ENCODE results near the gene DSE. TPM values are rescaled to one million over a fixed set of nuclear protein-coding genes. Genes with fewer than 3 reads are reported as not detected.

The DSE gene
- total RNA-seq, 1 donor from 2014 or later = 23.4 TPM

DNA sequence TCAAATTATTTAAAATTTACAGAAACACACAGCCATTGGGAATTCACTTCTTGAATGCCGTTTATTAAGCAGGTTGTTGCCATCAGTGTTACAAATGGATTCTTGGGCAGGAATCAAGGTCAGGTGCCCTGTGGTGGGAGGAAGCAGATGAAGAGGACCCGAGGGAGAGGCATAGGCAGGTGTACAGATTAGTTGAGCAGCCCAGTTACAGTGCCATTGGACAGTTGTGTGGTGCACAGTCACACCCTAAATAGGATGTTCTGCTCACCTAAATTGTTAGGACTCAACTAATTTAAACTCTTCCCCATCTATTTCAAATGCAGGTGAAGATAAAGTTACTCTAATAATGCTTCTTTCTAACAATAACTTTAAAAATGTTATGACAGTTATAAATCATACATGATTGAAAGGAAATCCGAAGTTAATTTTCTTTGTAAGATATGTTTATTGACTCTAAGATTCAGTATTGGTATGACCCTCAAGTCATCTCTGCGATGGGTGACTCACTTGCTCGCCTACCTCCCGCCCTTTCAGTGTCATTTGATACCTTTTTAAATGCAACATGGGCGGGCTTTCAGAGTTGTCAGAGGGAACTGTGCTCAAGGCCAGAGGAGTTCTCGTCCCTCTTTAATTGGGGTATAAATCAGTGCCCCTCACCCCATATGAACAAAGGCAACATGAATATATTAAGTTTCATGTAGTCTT is 35.1 kb downstream of the DSE start:
- no peak for ATAC-seq (ENCODE audit: low read depth)
- Mint-ChIP-seq H3K36me3 (ENCODE audit: low read depth) (peaks cover 2% of the 10 kb centered on the region), H3K4me3 (peak overlapping the region; percentile 67), H3K4me1 (peaks cover 66% of the 10 kb centered on the region), H3K27me3 (no peaks in the 10 kb centered on the region), H3K9me3 (no peaks in the 10 kb centered on the region), H3K27ac (peak overlapping the region; percentile 92)
- intact Hi-C loops (cut with micrococcal nuclease) = loop anchor here (1.0 to 10.0 kb wide), 6 partner anchors 10 to 391 kb away; partner anchors contain the start of gene DSE
- ChIA-PET POLR2A (interaction anchor here (0.6 to 1.5 kb wide), 3 partner anchors 11 to 57 kb away, joined by 3 to 5 read pairs (median 4); no protein-coding TSS in a partner anchor), CTCF (interaction anchor here (1.4 kb wide), 1 partner anchor 118 kb away, joined by 5 read pairs; no protein-coding TSS in a partner anchor)
- TF ChIP-seq, protein P1, sequence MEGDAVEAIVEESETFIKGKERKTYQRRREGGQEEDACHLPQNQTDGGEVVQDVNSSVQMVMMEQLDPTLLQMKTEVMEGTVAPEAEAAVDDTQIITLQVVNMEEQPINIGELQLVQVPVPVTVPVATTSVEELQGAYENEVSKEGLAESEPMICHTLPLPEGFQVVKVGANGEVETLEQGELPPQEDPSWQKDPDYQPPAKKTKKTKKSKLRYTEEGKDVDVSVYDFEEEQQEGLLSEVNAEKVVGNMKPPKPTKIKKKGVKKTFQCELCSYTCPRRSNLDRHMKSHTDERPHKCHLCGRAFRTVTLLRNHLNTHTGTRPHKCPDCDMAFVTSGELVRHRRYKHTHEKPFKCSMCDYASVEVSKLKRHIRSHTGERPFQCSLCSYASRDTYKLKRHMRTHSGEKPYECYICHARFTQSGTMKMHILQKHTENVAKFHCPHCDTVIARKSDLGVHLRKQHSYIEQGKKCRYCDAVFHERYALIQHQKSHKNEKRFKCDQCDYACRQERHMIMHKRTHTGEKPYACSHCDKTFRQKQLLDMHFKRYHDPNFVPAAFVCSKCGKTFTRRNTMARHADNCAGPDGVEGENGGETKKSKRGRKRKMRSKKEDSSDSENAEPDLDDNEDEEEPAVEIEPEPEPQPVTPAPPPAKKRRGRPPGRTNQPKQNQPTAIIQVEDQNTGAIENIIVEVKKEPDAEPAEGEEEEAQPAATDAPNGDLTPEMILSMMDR (IDR thresholded peaks at IDR 0.05) = no peak
- no peak for DNase-seq

DNA sequence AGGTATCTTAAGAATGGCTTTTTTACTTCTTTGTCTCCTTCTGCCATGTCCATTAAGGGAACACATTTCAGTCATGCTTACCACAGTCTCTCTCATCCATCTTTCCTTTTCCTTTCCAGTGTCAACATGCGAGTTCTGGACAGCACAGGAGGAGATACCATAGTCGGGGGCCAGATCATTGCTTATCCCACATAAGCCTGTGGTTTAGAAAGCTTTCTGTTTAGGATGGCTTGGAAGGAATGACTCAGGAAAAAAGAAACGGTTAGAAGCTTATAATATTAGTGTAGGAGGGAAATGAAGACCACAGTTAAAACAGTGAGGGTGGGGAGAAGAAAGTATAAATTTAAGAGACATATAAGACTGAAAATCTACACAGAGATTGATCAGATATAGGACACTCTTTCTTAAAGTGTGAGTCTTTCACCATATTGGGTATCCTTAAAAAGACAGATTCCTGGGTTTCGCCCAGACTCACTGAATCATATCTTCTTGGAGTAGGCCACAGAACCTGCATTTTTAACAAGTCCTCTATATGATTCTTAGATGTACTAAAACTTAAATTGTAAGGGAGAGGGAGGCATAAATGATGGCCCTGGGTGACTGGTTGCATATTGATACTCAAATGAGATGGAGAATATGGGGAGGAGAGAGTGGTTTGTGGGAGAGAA is 36.1 kb downstream of the DSE start:
- DNase-seq = no peak
- no peaks in the 10 kb centered on the region for H3K27me3 Mint-ChIP-seq
- CTCF ChIA-PET = no interaction called here

DNA sequence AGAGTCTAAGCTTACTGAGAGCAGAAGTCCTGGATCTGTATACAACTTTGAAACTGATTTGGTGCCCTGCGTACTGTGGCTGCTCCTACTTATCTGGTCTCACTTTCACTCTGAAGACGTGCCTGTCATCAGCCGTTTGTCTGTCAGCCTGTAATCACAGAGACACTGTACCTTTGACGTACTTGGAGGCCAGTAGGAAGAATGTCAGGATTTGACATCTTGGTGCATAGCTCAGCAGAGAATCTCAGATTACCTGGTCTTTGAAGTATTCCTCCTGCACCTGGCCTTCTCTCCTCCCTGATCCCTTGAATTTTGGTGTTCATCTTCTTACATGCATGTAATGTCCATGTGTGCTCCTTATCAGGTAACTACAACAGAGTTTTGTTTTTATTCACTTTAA is 37.7 kb downstream of the DSE start:
- Mint-ChIP-seq H3K27me3 (no peaks in the 10 kb centered on the region), H3K9me3 (no peaks in the 10 kb centered on the region), H3K27ac (peak overlapping the region; percentile 18), H3K4me1 (peaks cover 85% of the 10 kb centered on the region), H3K36me3 (ENCODE audit: low read depth) (peaks cover 2% of the 10 kb centered on the region), H3K4me3 (no peak overlapping the region)
- TF ChIP-seq, protein P1 (IDR thresholded peaks at IDR 0.05) = no peak
- intact Hi-C loops (cut with micrococcal nuclease) = loop anchor here (5.0 to 10.0 kb wide), 2 partner anchors 34 to 394 kb away; no protein-coding TSS in a partner anchor
- POLR2A ChIA-PET = interaction anchor here (1.2 to 1.3 kb wide), 2 partner anchors 12 to 129 kb away, joined by 3 to 4 read pairs; partner anchors contain the start of gene TSPYL1
- no peak for ATAC-seq (ENCODE audit: low read depth)
- CTCF ChIA-PET = interaction anchor here (0.7 kb wide), 1 partner anchor 121 kb away, joined by 3 read pairs; no protein-coding TSS in a partner anchor
- no peak for DNase-seq

More for the DNA sequence above, 36.1 kb downstream of the DSE start:
- H3K4me1 Mint-ChIP-seq = peaks cover 76% of the 10 kb centered on the region
- H3K27ac Mint-ChIP-seq = peak overlapping the region; percentile 92
- POLR2A ChIA-PET = no interaction called here
- no peaks in the 10 kb centered on the region for H3K9me3 Mint-ChIP-seq
- no peak for ATAC-seq (ENCODE audit: low read depth)
- intact Hi-C loops (cut with micrococcal nuclease) = loop anchor here (5.0 to 10.0 kb wide), 2 partner anchors 35 to 392 kb away; no protein-coding TSS in a partner anchor
- no peak overlapping the region for H3K4me3 Mint-ChIP-seq
- TF ChIP-seq, protein P1 (IDR thresholded peaks at IDR 0.05) = no peak
- H3K36me3 Mint-ChIP-seq (ENCODE audit: low read depth) = peaks cover 2% of the 10 kb centered on the region

DNA sequence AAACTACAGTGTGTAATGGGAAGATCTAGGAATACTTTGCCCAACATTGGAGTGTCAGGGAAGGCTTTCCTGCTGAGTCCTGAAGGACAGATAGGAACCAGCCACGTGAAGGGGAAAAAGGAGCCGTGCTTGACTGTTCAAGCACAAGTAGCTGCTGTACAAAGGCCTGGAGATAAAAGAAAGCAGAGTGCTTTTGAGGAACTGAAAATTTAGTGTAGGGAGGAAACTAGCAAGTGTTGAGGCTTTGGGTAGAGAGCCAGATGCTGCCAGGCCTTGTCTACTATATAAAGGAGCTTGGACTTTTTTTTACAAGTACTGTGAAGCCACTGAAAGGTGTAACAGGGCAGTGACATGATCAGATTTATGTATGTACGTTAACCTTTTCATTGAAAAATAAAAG is 39.0 kb downstream of the DSE start:
- CTCF ChIA-PET = interaction anchor here (0.6 to 1.3 kb wide), 3 partner anchors 35 to 122 kb away, joined by 3 to 5 read pairs (median 5); no protein-coding TSS in a partner anchor

More for the DNA sequence above, 39.0 kb downstream of the DSE start:
- H3K4me3 Mint-ChIP-seq = peak overlapping the region; percentile 52
- peak; percentile 89 for ATAC-seq (ENCODE audit: low read depth)
- DNase-seq = no peak
- H3K27ac Mint-ChIP-seq = peak overlapping the region; percentile 88
- H3K4me1 Mint-ChIP-seq = peaks cover 74% of the 10 kb centered on the region
- H3K36me3 Mint-ChIP-seq (ENCODE audit: low read depth) = peaks cover 2% of the 10 kb centered on the region
- no peaks in the 10 kb centered on the region for H3K9me3 Mint-ChIP-seq
- H3K27me3 Mint-ChIP-seq = no peaks in the 10 kb centered on the region
- POLR2A ChIA-PET = interaction anchor here (0.6 to 1.7 kb wide), 11 partner anchors 13 to 155 kb away, joined by 3 to 13 read pairs (median 4); partner anchors contain the start of genes DSE and TSPYL1
- TF ChIP-seq, protein P1 (IDR thresholded peaks at IDR 0.05) = no peak
- intact Hi-C loops (cut with micrococcal nuclease) = loop anchor here (1.0 to 10.0 kb wide), 6 partner anchors 33 to 395 kb away; partner anchors contain the start of gene DSE
